ENCODE measurements around the gene SFXN5. TPM values are rescaled to one million over a fixed set of nuclear protein-coding genes. Genes with fewer than 3 reads are reported as not detected.

Gene SFXN5
- total RNA-seq, 1 donor from 2014 or later: 14.9 TPM

DNA sequence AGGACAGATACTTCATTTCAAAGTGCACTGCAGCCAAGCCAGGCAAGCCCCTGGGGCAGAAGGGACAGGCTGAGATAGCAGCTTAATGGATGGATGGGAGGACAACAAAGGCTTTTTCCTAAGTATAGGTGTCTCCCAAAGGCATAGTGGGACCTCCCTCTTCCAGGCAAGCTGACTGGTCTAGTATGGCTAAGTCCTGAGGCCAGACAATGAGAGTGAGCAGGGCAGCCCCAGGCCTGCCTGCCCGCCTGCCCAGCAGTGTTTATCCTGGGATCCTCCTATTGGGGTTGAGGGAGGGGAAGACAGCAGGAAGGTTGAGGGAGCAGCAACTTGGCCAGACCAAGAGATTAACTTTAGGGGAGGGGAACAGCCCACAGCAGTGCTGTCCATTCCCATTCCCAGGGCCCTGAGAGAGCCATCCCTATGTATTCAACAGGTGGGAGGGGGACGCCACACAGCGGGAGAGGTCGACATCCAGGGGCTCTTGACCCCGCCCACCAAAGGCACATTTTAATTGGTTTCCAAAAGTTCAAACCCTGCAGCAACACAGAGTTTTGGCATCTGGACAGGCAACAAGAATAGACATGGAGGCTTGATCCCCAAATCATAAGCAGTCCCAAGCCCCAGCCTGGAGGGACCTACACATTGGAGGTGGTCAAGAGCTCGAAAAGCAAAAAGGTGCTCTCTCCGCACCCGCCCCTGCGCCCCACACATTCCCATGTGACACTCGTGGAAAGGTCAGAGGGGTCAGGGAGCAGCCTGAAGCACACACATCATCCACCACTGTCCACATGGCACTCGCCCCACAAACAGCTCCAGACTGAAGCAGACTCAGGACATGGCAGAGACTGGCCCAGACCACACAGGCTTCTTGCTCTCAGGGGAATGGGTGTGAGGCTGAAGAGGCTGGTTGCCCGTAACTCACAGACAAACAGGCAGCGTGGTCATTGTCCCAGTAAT is 2.9 kb upstream of the SFXN5 start:
- Histone ChIP-seq H3K36me3 (ENCODE audit: insufficient read depth, low read length) (peaks cover 11% of the 10 kb centered on the region), H3K27ac (ENCODE audit: low read depth, low read length) (no peak overlapping the region), H3K27me3 (ENCODE audit: insufficient read depth, low read length) (no peaks in the 10 kb centered on the region), H2AFZ (ENCODE audit: low read depth, low read length) (no peak overlapping the region), H3K9ac (ENCODE audit: low read length) (no peak overlapping the region), H3K9me3 (ENCODE audit: insufficient read depth, low read depth, low read length) (no peaks in the 10 kb centered on the region), H3K4me1 (ENCODE audit: insufficient read depth, low read length) (peaks cover 17% of the 10 kb centered on the region), H3K4me2 (ENCODE audit: low read length) (no peak overlapping the region), H3K79me2 (ENCODE audit: insufficient read depth, low read length) (peaks cover 30% of the 10 kb centered on the region), H4K20me1 (ENCODE audit: insufficient read depth, low read length) (peaks cover 65% of the 10 kb centered on the region), H3K4me3 (ENCODE audit: insufficient read depth, low read depth, low read length) (no peak overlapping the region)
- Mint-ChIP-seq H3K4me1 (ENCODE audit: low read depth, unreplicated experiment) (peaks cover 10% of the 10 kb centered on the region), H3K36me3 (ENCODE audit: low read depth, unreplicated experiment) (peaks cover 40% of the 10 kb centered on the region), H3K9me3 (ENCODE audit: unreplicated experiment) (peaks cover 6% of the 10 kb centered on the region), H3K27me3 (ENCODE audit: low read depth, unreplicated experiment) (no peaks in the 10 kb centered on the region), H3K27ac (ENCODE audit: unreplicated experiment) (no peak overlapping the region), H3K4me3 (ENCODE audit: unreplicated experiment) (no peak overlapping the region)
- no peak for DNase-seq (ENCODE audit: low read depth)
- TF ChIP-seq, protein P1, sequence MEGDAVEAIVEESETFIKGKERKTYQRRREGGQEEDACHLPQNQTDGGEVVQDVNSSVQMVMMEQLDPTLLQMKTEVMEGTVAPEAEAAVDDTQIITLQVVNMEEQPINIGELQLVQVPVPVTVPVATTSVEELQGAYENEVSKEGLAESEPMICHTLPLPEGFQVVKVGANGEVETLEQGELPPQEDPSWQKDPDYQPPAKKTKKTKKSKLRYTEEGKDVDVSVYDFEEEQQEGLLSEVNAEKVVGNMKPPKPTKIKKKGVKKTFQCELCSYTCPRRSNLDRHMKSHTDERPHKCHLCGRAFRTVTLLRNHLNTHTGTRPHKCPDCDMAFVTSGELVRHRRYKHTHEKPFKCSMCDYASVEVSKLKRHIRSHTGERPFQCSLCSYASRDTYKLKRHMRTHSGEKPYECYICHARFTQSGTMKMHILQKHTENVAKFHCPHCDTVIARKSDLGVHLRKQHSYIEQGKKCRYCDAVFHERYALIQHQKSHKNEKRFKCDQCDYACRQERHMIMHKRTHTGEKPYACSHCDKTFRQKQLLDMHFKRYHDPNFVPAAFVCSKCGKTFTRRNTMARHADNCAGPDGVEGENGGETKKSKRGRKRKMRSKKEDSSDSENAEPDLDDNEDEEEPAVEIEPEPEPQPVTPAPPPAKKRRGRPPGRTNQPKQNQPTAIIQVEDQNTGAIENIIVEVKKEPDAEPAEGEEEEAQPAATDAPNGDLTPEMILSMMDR (IDR thresholded peaks at IDR 0.05; ENCODE audit: insufficient read depth, low read depth, low read length): no peak
- no peak for TF ChIP-seq EZH2 (IDR thresholded peaks at IDR 0.05; ENCODE audit: insufficient read depth, low read length)
- no peak for FAIRE-seq

DNA sequence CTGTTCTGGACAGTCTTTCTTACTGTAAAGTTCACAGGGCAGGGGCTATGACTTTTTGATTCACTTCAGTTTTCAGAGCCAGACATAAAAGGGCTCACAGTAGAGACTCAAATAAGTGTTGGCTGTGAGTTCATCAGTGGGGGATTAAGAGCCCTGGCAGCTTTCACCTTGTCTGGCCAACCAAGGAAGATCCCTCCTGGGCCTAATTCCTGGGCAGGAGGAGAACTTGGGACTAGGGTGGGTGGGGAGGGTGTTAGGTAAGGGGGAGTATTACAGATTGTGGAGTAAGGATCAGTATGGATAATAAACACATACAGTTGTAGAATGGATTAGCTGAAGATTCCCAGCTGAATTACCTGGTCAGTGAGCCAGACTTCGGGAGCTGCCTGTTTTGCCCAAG is 904 bp upstream of the SFXN5 start:
- Histone ChIP-seq H2AFZ (ENCODE audit: low read depth, low read length) (no peak overlapping the region), H3K79me2 (ENCODE audit: insufficient read depth, low read length) (peaks cover 35% of the 10 kb centered on the region), H3K27ac (ENCODE audit: low read depth, low read length) (no peak overlapping the region), H3K4me2 (ENCODE audit: low read length) (peak overlapping the region; percentile 99), H3K9ac (ENCODE audit: low read length) (peak overlapping the region; percentile 94), H3K27me3 (ENCODE audit: insufficient read depth, low read length) (no peaks in the 10 kb centered on the region), H3K4me3 (ENCODE audit: insufficient read depth, low read depth, low read length) (peak overlapping the region; percentile 70), H3K9me3 (ENCODE audit: insufficient read depth, low read depth, low read length) (no peaks in the 10 kb centered on the region), H3K4me1 (ENCODE audit: insufficient read depth, low read length) (peaks cover 22% of the 10 kb centered on the region), H3K36me3 (ENCODE audit: insufficient read depth, low read length) (peaks cover 10% of the 10 kb centered on the region), H4K20me1 (ENCODE audit: insufficient read depth, low read length) (peaks cover 63% of the 10 kb centered on the region)
- H3K36me3 Mint-ChIP-seq (ENCODE audit: low read depth, unreplicated experiment): peaks cover 24% of the 10 kb centered on the region
- H3K27ac Mint-ChIP-seq (ENCODE audit: unreplicated experiment): peak overlapping the region; percentile 91
- H3K4me3 Mint-ChIP-seq (ENCODE audit: unreplicated experiment): peak overlapping the region; percentile 90
- H3K4me1 Mint-ChIP-seq (ENCODE audit: low read depth, unreplicated experiment): peaks cover 20% of the 10 kb centered on the region
- TF ChIP-seq EZH2 (IDR thresholded peaks at IDR 0.05; ENCODE audit: insufficient read depth, low read length): no peak
- TF ChIP-seq, protein P1 (IDR thresholded peaks at IDR 0.05; ENCODE audit: insufficient read depth, low read depth, low read length): no peak
- DNase-seq (ENCODE audit: low read depth) (no peak), FAIRE-seq (no peak)
- no peaks in the 10 kb centered on the region for H3K27me3 Mint-ChIP-seq (ENCODE audit: low read depth, unreplicated experiment)
- H3K9me3 Mint-ChIP-seq (ENCODE audit: unreplicated experiment): peaks cover 3% of the 10 kb centered on the region

DNA sequence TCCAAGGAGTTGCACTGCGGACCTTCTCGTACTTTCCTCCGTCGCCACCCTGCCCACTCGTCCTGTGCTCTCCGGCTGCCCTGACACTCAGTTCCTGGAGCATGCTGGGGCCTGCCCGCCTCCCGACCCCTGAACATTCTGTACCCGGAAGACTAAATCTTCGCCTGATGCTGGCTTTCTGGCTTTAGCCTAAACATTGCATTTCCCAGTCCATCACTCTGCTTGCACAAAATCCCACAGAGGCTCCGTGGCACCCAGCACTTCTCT is 550 bp upstream of the SFXN5 start:
- no peaks in the 10 kb centered on the region for H3K9me3 ChIP-seq (ENCODE audit: insufficient read depth, low read depth, low read length)
- peak overlapping the region; percentile 94 for H3K9ac ChIP-seq (ENCODE audit: low read length)
- Mint-ChIP-seq H3K27ac (ENCODE audit: unreplicated experiment) (peak overlapping the region; percentile 91), H3K27me3 (ENCODE audit: low read depth, unreplicated experiment) (no peaks in the 10 kb centered on the region), H3K4me1 (ENCODE audit: low read depth, unreplicated experiment) (peaks cover 20% of the 10 kb centered on the region), H3K4me3 (ENCODE audit: unreplicated experiment) (peak overlapping the region; percentile 90), H3K36me3 (ENCODE audit: low read depth, unreplicated experiment) (peaks cover 21% of the 10 kb centered on the region), H3K9me3 (ENCODE audit: unreplicated experiment) (no peaks in the 10 kb centered on the region)
- DNase-seq (ENCODE audit: low read depth): no peak
- no peak for FAIRE-seq
- H3K79me2 ChIP-seq (ENCODE audit: insufficient read depth, low read length): peaks cover 39% of the 10 kb centered on the region
- no peak overlapping the region for H3K27ac ChIP-seq (ENCODE audit: low read depth, low read length)
- H3K27me3 ChIP-seq (ENCODE audit: insufficient read depth, low read length): no peaks in the 10 kb centered on the region
- H3K4me3 ChIP-seq (ENCODE audit: insufficient read depth, low read depth, low read length): peak overlapping the region; percentile 70
- peak overlapping the region; percentile 99 for H3K4me2 ChIP-seq (ENCODE audit: low read length)
- H4K20me1 ChIP-seq (ENCODE audit: insufficient read depth, low read length): peaks cover 59% of the 10 kb centered on the region
- peaks cover 10% of the 10 kb centered on the region for H3K36me3 ChIP-seq (ENCODE audit: insufficient read depth, low read length)
- TF ChIP-seq, protein P1 (IDR thresholded peaks at IDR 0.05; ENCODE audit: insufficient read depth, low read depth, low read length): no peak
- no peak for TF ChIP-seq EZH2 (IDR thresholded peaks at IDR 0.05; ENCODE audit: insufficient read depth, low read length)
- H3K4me1 ChIP-seq (ENCODE audit: insufficient read depth, low read length): peaks cover 22% of the 10 kb centered on the region
- peak overlapping the region; percentile 73 for H2AFZ ChIP-seq (ENCODE audit: low read depth, low read length)
